NOMO-1 treated with dmso at 0.1 percent for 144 hours (cell line): ENCODE data around the gene UXS1.

Experiments used
- DNase-seq: peaks from one replicate; lab custom pipeline; 2025; ENCODE audit not compliant: unreplicated experiment; lab: John Stamatoyannopoulos, UW

Gene UXS1

DNA sequence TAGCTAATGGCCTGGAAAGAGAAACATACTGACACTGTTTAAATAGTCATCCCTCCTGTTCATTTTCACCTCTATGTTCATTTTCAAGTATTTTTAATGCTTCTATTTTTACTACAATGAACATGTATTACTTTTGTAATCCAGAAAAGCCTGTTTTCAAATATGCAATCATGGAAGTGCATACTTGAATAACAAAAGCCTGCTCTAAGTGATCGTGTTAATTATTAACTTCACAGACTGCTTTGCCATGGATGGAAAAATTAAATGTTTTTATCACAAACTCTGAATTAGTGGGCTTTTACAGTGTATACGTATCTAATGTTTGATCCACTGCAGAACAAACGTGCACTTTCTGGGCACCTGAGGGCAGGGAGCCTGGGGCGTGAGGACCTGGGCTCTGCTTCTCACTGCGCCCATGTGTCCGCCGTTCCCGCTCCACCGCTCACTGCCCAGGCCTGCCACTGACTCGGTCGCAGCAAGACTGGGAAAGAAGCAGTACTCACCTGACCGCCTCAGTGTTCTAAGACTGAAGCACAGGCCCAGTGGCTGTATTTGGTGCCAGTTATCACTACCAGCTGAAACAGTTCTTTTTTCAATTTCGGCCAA, 80.6 kb downstream of the UXS1 start:
- no peak for DNase-seq

DNA sequence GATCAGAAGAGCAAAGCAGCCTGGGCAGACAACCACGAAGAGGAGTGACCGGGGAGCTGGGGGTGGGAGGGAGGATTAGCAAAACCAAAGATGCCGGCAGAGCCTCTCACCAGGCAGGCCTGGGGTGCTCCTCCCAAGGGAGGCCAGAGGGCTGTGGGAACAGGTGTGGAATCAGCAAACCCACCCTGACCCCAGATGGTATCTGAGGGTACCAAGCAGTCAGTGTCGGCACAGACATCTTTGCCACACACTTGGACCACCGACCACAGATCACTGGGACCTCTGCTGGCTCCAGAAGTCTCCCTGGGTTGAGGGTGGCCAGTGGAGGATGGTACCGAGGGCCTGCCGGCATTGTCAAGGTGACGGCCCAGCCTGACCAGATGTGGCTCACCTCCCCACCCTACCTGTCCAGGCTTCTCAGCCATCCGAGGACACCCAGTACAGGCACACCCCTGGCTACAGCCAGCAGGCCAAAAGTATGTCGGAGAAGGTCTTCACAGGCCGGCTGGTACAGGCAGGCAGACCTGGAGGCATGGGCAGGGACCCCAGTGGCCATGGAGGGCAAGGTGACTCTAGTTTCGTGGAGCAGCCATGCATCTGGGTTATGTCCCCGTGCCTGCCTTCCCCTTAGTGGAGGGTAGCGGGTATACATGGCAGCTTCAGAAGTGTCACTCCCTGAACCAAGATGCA, 82.1 kb downstream of the UXS1 start:
- DNase-seq: no peak

- DNase-seq: no peak
Observed at GRCh38 chr2:106109675-106110424, 84.3 kb downstream of the UXS1 start.

DNA sequence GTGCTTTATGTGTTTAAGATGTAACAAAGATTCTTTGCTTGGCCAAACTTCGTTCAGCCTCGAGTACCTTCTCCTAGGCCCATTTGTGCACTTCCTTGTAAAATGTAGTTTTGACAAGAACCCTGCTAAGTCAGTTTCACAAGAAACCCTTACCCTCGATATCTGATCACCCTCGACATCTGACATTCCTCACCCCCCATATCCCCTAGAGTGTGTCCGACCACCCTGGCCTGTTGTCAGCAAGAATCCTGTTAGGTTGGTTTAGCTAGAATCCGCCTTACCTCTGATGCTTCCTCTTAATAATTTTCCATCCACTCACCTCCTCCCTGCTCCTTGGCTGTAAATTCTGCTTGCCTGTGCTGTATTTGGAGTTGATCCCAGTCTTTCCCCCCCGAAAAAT, 85.3 kb downstream of the UXS1 start:
- DNase-seq: no peak

- no peak for DNase-seq
Observed at GRCh38 chr2:106108351-106108750, 85.8 kb downstream of the UXS1 start.

GRCh38 chr2:106107509-106108131, 86.5 kb downstream of the UXS1 start:
- DNase-seq: no peak

- DNase-seq: no peak
Observed at GRCh38 chr2:106106622-106107508, 87.2 kb downstream of the UXS1 start.

DNA sequence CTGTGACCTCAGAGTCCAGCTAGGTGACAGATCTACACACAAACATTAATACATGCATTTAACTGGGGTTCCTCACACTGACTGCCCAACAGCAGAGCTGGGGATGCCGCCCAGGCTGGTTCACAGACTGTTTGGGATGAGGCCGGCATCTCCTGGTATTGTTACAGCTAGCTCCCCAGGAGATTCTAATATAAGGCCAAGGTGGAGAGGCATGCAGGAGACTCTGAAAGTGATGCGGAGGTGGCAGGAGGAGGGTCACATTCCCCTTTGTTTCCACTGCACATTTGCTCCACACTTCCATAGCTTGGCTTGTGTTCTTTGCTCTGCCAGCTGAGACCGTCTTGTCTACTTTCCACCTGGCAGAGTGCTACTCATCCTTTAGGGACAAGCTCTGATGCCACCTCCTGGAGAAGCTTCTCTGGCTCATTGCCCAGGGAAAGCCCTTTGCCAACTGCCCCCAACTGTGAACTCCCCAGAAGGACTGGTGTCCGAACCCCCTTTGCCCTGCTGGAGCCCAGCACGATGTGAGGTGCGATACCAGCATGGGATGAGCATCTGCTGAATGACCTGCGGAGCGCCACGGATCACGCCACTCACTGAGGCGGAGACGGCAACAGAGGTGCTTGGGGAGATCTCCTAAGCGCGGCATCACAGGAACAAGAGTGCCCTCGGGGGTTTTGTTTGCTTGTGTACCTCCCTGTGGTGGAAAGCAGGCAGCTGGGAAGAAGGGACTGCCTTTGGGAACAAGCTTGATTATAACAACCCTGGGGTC, 88.8 kb downstream of the UXS1 start:
- no peak for DNase-seq

- DNase-seq: peak; percentile 57
Observed at GRCh38 chr2:106104332-106105062, 89.6 kb downstream of the UXS1 start.

DNA sequence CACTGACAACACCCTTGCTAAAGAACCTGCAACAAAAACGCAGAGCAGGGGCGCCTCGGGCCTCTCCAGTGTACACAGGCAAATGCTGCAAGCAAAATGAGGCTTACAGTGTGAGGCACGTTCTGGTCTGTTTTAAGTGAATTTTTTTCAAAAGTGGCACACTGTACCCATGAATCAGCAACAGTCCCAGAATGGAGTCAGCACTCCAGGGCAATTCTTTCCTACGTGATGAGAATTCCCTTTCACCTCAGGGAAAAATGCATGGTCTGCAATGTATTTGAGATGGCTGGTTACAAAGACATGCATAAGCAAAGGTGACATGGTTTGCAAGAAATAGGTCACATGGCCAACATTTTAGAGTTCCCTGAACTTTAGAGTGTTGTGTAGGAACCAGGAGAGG, 94.4 kb downstream of the UXS1 start:
- no peak for DNase-seq

- DNase-seq: no peak
Observed at GRCh38 chr2:106098664-106099063, 95.4 kb downstream of the UXS1 start.

DNA sequence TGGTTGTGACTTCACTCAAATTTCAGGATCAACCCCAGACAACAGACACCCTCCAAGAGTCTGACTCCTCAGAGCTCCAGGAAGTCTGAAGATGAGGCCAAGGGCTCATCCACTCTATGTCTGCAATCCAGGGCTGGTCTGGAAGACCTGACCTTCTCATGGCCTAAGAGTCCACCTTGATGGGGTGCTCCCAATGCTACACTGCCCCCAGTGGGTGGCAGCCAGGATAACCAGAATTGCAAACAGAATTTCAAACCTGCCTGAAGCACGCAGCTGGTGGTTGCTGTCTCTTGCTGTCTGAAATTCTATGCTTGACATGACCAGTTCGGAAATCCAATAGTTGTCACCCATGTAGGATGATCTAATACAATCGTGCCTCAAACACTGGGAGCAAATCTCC, 96.0 kb downstream of the UXS1 start:
- DNase-seq: no peak

DNA sequence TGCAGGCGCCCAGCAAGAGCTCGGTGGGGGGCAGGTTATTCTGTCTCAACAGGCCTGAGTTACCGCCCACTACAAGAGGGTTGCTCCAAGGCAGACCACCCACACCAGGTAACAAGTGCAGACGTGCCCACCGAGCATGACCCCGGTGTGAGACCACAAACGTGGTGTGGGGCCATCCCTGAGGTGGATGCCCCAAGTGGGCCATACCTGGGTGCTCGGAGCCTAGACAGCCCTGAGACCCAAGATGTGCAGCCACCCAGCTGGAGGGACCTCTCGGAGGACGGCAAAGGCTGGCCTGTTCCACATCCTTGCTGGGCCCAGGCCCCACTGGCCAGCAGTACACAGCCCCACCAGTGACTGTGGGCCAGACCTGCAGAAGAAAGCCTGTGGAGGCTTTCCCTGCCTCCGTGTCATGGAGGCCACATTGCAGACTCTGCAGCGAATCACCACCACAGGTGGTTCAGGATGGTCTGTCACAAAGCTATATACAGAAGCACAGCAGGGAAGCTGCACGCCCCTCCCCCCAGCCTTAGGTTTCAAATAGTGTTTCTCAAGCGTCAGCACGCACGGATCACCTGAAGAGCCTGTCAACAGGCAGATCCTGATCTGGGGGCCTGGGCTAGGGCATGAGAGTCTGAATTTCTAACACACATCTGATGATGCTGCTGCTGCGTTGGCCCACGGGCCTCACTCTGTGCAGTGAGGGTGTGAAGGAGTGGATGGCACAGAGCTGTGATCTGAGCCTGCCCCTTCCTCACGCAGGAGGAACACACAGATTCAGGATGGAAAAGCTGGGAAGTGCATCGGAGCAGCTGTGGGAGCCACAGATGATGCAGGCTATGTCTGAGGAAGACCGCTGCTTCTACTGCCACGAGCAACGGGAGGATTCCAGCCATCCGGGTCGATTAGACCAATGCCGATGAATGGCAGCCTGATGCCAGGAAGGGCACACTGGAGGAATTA, 96.8 kb downstream of the UXS1 start:
- no peak for DNase-seq

DNA sequence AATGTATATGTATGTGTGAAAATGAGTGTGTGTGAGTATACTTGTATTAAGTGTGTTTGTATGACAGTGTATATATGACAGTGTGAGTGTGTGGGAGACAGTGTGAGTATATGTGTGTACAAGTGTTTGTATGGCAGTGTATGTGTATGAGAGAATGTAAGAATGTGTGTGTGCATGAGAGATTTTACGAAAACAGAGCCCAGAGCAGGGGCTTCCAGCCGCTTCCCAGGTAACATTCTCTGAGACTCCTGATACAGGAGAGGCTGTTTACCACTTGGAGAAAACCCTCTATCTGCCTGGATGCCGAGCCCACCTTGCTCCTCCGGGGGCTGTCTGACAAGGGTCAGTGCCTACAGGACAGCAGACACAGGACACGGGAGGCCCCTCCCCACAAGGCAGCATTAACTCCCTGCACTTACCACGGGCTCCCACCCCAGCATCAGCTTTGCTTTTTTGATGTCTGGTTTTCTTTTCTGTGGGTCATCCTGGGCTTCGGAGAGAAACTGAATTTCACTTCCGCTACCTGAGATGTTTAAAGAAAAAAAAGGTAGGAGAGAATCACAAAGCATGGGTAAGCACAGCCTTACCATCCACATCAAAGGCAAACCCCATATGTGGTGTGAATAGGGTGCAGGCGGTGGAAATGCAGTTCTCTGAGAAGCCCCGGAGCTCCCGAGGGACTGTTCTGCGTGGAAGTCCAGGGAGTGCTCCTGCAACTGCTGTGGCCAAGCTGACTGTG, 97.6 kb downstream of the UXS1 start:
- no peak for DNase-seq

DNA sequence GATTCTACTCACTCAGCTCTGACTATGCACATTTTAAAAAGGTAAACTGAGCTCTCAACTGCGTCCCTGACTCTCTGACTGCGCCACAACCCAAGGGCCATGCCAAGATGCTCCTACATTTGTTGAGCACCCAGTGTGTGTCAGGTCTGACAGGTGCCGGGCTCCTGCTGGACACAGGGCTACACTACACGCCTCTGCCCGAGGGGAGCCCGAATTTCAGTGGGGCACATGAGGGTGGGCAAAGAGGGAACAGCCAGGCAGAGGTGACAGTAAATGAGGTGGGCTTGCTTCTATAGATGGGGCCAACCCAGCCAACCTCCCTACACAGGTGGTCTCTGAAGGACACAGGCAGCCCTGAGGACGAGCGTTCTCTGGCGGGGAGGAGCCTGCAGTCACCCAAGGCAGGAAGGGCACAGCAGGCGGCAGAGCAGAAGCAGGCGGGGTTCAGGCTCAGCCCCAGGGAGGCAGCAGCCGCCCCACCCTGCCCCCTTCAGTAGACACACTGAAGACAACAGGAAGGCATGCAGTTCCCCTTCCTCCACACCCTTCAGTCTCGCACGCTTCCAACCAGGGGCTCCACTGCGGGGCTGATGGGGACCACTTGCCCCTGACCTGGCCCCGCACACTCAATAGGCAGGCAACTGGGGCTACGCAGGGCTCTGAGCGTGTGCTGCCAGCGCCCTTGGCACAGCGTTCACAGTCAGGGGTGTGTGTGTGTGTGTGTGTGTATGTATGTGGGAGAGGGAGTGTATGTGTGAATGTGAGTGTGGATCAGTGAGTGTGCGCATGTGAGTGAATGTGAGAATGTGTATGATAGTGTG, 98.4 kb downstream of the UXS1 start:
- no peak for DNase-seq

GRCh38 chr2:106094131-106094841, 99.8 kb downstream of the UXS1 start:
- DNase-seq: no peak
